ENCODE data around the gene CUL2. TPM values are rescaled to one million over a fixed set of nuclear protein-coding genes. Genes with fewer than 3 reads are reported as not detected.

Gene CUL2
- 24.9 TPM for polyA plus RNA-seq (2013, experiment 1 of 2)
- polyA plus RNA-seq (2013, experiment 2 of 2) = 26.1 TPM

DNA sequence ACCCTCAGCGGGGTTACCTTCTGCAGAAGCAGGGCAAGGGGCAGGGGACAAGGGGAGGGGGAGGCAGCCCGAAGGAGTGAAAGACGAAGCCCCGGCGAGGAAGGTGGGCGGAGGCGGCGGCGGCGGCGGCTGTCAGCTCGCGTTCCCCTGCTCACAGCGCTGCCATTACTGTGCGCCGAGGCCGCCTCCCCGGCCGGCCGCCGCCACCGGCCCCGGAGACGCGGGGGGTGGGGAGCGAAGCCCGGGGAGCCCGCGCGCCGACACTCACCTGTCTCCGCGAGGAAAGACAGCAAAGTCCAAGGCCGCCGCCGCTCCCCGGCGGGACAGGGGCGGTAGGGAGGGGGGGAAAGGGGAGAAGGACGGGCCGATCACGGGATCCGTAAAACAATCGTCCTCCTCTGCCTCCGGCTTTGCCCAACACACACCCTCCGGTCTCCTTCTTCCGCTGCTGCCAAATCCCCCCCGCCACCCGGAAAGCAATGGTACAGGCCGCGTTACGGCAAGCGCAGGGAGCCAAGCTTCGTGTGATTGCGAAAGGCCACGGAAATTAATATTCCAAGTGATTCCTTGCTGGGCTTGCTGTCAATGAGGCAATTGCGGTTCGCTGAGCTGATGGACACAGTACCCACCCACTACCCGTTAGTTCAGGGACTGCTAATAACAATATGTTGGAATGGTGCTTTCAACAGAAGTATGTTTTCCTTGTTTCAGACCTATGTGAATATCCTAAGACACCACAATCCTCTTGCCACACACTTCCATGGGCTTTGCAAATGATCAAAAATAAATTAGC, at the start of gene CUL2:
Gene CUL2, minus strand, starts transcription at position 180 of the 793 bp plus-strand sequence. CDS start 19,024 bp downstream, outside the sequence.
- Histone ChIP-seq H2AK5ac (ENCODE audit: low read depth, low read length) (peak within 1 kb of the TSS; percentile 63), H4K8ac (ENCODE audit: low read depth, low read length) (no peak within 1 kb of the TSS), H3K79me1 (ENCODE audit: low read depth, low read length) (peaks cover 14% of the 10 kb centered on the region), H2BK5ac (ENCODE audit: low read length) (peak within 1 kb of the TSS; percentile 93), H2BK15ac (ENCODE audit: low read length) (no peak within 1 kb of the TSS), H4K91ac (ENCODE audit: low read depth, low read length, poor library complexity) (no peak within 1 kb of the TSS), H3K14ac (ENCODE audit: low read length) (peak within 1 kb of the TSS; percentile 38), H3K4me2 (ENCODE audit: insufficient read depth, low read length, poor library complexity, severe bottlenecking) (peak within 1 kb of the TSS; percentile 69), H3K27ac (replicated peaks; ENCODE audit: low read length) (peak within 1 kb of the TSS; percentile 69), H3K4ac (ENCODE audit: low read length) (no peak within 1 kb of the TSS), H3K9me3 (replicated peaks in 1 of 2; ENCODE audit: control insufficient read depth in 2 of 2, insufficient read depth in 1 of 2, low read depth in 1 of 2, low read length in 2 of 2) (peaks cover 0 to 4% of the 10 kb centered on the region in 2 donors), H3K27me3 (ENCODE audit: control insufficient read depth in 3 of 3, insufficient read depth in 3 of 3, low read depth in 1 of 3, low read length in 3 of 3) (no peaks in the 10 kb centered on the region), H3K4me3 (ENCODE audit: low read length in 2 of 2) (peak within 1 kb of the TSS; percentile 85 to 91), H3K9ac (ENCODE audit: low read depth, low read length, poor library complexity) (peak within 1 kb of the TSS; percentile 96), H2BK120ac (ENCODE audit: low read depth, low read length) (peak within 1 kb of the TSS; percentile 67), H2AFZ (ENCODE audit: low read length) (peak within 1 kb of the TSS; percentile 96), H3K23ac (ENCODE audit: low read depth, low read length, poor library complexity) (peak within 1 kb of the TSS; percentile 57), H2BK12ac (ENCODE audit: low read length) (no peak within 1 kb of the TSS), H3K18ac (ENCODE audit: low read length) (peak within 1 kb of the TSS; percentile 95), H3K36me3 (replicated peaks in 1 of 2; ENCODE audit: control insufficient read depth in 2 of 2, insufficient read depth in 2 of 2, low read length in 2 of 2) (peaks cover 0 to 8% of the 10 kb centered on the region in 2 donors), H3K4me1 (ENCODE audit: control insufficient read depth in 2 of 2, insufficient read depth in 1 of 2, low read depth in 1 of 2, low read length in 2 of 2) (peaks cover 1 to 4% of the 10 kb centered on the region in 2 donors)
- no CpG with 5 or more reads among the region's 59 CpGs for WGBS, 2 donors (ENCODE audit: extremely low coverage in 2 of 2, insufficient read length in 2 of 2, insufficient replicate concordance in 1 of 2)
- DNase-seq (ENCODE audit: low spot score) = peak; percentile 86

DNA sequence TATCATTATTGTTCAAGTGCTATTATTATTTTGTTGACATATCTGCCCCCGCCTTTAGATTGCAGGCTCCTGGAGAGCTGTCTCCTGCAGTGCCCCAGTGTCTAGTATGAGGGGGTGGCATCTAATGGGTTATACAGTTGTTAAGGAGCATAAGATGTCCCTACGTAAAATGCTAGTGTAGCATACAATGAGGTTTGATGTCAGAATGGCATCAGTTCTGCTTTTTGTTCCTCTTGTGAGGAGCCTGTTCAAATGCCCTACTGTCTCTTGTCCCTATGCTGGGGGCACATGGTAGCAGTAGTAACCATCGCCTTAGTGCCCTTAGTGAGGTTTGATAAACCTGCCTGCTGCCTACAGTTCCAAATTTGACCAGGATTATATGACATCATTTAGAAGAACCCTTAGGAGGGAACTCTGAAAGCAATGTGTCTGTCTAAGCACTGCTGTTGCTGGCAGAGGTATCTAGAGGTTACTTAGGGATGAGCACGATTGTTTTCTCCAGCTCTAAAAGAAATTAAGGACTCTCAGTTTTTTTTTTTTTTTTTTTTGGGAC, 46.2 kb upstream of the CUL2 start:
- H4K91ac ChIP-seq (ENCODE audit: low read depth, low read length, poor library complexity) = no peak overlapping the region
- no peaks in the 10 kb centered on the region for H3K36me3 ChIP-seq (replicated peaks in 1 of 2; ENCODE audit: control insufficient read depth in 2 of 2, insufficient read depth in 2 of 2, low read length in 2 of 2)
- no peaks in the 10 kb centered on the region for H3K27me3 ChIP-seq (ENCODE audit: control insufficient read depth in 3 of 3, insufficient read depth in 3 of 3, low read depth in 1 of 3, low read length in 3 of 3)
- no CpG with 5 or more reads among the region's 4 CpGs for WGBS, 2 donors (ENCODE audit: extremely low coverage in 2 of 2, insufficient read length in 2 of 2, insufficient replicate concordance in 1 of 2)
- H3K14ac ChIP-seq (ENCODE audit: low read length) = no peak overlapping the region
- H3K79me1 ChIP-seq (ENCODE audit: low read depth, low read length) = peaks cover 4% of the 10 kb centered on the region
- no peak overlapping the region for H3K9ac ChIP-seq (ENCODE audit: low read depth, low read length, poor library complexity)
- H3K4me3 ChIP-seq (ENCODE audit: low read length in 2 of 2) = no peak overlapping the region
- H2BK5ac ChIP-seq (ENCODE audit: low read length) = no peak overlapping the region
- no peaks in the 10 kb centered on the region for H3K4me1 ChIP-seq (ENCODE audit: control insufficient read depth in 2 of 2, insufficient read depth in 1 of 2, low read depth in 1 of 2, low read length in 2 of 2)
- H4K8ac ChIP-seq (ENCODE audit: low read depth, low read length) = no peak overlapping the region
- no peak overlapping the region for H2BK120ac ChIP-seq (ENCODE audit: low read depth, low read length)
- no peak overlapping the region for H3K27ac ChIP-seq (replicated peaks; ENCODE audit: low read length)
- H2AFZ ChIP-seq (ENCODE audit: low read length) = no peak overlapping the region
- no peak overlapping the region for H3K4ac ChIP-seq (ENCODE audit: low read length)
- H2BK15ac ChIP-seq (ENCODE audit: low read length) = no peak overlapping the region
- H3K4me2 ChIP-seq (ENCODE audit: insufficient read depth, low read length, poor library complexity, severe bottlenecking) = no peak overlapping the region
- H3K23ac ChIP-seq (ENCODE audit: low read depth, low read length, poor library complexity) = no peak overlapping the region
- no peak for DNase-seq (ENCODE audit: low spot score)
- H2BK12ac ChIP-seq (ENCODE audit: low read length) = no peak overlapping the region
- no peaks in the 10 kb centered on the region for H3K9me3 ChIP-seq (replicated peaks in 1 of 2; ENCODE audit: control insufficient read depth in 2 of 2, insufficient read depth in 1 of 2, low read depth in 1 of 2, low read length in 2 of 2)
- no peak overlapping the region for H2AK5ac ChIP-seq (ENCODE audit: low read depth, low read length)
- H3K18ac ChIP-seq (ENCODE audit: low read length) = no peak overlapping the region

DNA sequence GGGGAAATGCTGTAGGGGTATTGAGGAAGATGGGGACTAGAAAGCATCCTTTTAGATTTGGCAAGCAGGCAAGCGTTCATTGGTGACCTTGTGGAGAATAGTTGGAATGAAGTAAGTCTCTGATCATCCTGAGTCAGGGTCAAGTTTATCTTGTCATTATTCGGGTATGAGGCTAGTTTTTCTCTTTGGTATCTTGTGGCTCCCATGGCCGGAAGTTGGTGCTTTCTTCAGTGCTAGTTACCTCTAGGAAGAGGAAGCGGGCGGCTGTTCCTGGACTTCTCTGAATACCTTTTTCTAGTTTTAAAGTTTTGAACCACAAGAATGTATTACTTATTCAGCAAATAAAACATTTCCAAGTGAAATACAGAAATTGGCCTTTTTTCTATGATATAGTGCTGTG, 45.7 kb upstream of the CUL2 start:
- H3K18ac ChIP-seq (ENCODE audit: low read length) = no peak overlapping the region
- no peak overlapping the region for H2AFZ ChIP-seq (ENCODE audit: low read length)
- H4K8ac ChIP-seq (ENCODE audit: low read depth, low read length) = no peak overlapping the region
- H3K4ac ChIP-seq (ENCODE audit: low read length) = no peak overlapping the region
- no peak overlapping the region for H3K27ac ChIP-seq (replicated peaks; ENCODE audit: low read length)
- peaks cover 4% of the 10 kb centered on the region for H3K79me1 ChIP-seq (ENCODE audit: low read depth, low read length)
- H2BK15ac ChIP-seq (ENCODE audit: low read length) = no peak overlapping the region
- H3K23ac ChIP-seq (ENCODE audit: low read depth, low read length, poor library complexity) = no peak overlapping the region
- no peak overlapping the region for H4K91ac ChIP-seq (ENCODE audit: low read depth, low read length, poor library complexity)
- H2BK5ac ChIP-seq (ENCODE audit: low read length) = no peak overlapping the region
- H3K4me3 ChIP-seq (ENCODE audit: low read length in 2 of 2) = no peak overlapping the region
- H3K4me1 ChIP-seq (ENCODE audit: control insufficient read depth in 2 of 2, insufficient read depth in 1 of 2, low read depth in 1 of 2, low read length in 2 of 2) = no peaks in the 10 kb centered on the region
- no peak overlapping the region for H3K9ac ChIP-seq (ENCODE audit: low read depth, low read length, poor library complexity)
- no peak overlapping the region for H2BK120ac ChIP-seq (ENCODE audit: low read depth, low read length)
- H2BK12ac ChIP-seq (ENCODE audit: low read length) = no peak overlapping the region
- H3K4me2 ChIP-seq (ENCODE audit: insufficient read depth, low read length, poor library complexity, severe bottlenecking) = no peak overlapping the region
- H3K27me3 ChIP-seq (ENCODE audit: control insufficient read depth in 3 of 3, insufficient read depth in 3 of 3, low read depth in 1 of 3, low read length in 3 of 3) = no peaks in the 10 kb centered on the region
- H3K36me3 ChIP-seq (replicated peaks in 1 of 2; ENCODE audit: control insufficient read depth in 2 of 2, insufficient read depth in 2 of 2, low read length in 2 of 2) = no peaks in the 10 kb centered on the region
- H2AK5ac ChIP-seq (ENCODE audit: low read depth, low read length) = no peak overlapping the region
- H3K14ac ChIP-seq (ENCODE audit: low read length) = no peak overlapping the region
- no peaks in the 10 kb centered on the region for H3K9me3 ChIP-seq (replicated peaks in 1 of 2; ENCODE audit: control insufficient read depth in 2 of 2, insufficient read depth in 1 of 2, low read depth in 1 of 2, low read length in 2 of 2)
- WGBS, 2 donors (ENCODE audit: extremely low coverage in 2 of 2, insufficient read length in 2 of 2, insufficient replicate concordance in 1 of 2) = no CpG with 5 or more reads among the region's 5 CpGs
- DNase-seq (ENCODE audit: low spot score) = no peak

DNA sequence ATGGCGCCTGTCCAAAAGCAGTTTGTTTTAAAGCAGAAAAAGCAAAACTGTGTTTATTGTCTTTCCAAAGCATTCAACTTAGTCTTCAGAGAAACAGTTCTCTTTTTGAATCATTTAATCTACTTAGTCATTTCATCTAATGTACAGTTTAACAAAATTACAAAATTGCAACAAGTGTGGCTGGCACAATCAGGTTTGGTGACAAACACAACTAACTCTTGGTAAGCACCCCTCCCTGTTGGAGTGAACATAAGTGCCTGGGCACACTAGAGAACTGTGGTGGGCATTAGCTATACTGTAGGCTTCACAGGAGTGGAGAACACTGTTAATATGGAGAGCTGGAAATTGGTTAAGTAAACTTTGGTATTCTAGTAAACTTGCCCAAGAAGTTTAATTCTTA, 43.4 kb upstream of the CUL2 start:
- Histone ChIP-seq H3K18ac (ENCODE audit: low read length) (no peak overlapping the region), H2AK5ac (ENCODE audit: low read depth, low read length) (no peak overlapping the region)
- no peak for DNase-seq (ENCODE audit: low spot score)

More for the DNA sequence above, 43.4 kb upstream of the CUL2 start:
- no peak overlapping the region for H2BK120ac ChIP-seq (ENCODE audit: low read depth, low read length)
- H3K4me1 ChIP-seq (ENCODE audit: control insufficient read depth in 2 of 2, insufficient read depth in 1 of 2, low read depth in 1 of 2, low read length in 2 of 2) = no peaks in the 10 kb centered on the region
- H3K27ac ChIP-seq (replicated peaks; ENCODE audit: low read length) = no peak overlapping the region
- no CpG with 5 or more reads among the region's 1 CpG for WGBS, 2 donors (ENCODE audit: extremely low coverage in 2 of 2, insufficient read length in 2 of 2, insufficient replicate concordance in 1 of 2)
- no peak overlapping the region for H4K91ac ChIP-seq (ENCODE audit: low read depth, low read length, poor library complexity)
- no peak overlapping the region for H2BK12ac ChIP-seq (ENCODE audit: low read length)
- no peak overlapping the region for H4K8ac ChIP-seq (ENCODE audit: low read depth, low read length)
- H2BK15ac ChIP-seq (ENCODE audit: low read length) = no peak overlapping the region
- H3K36me3 ChIP-seq (replicated peaks in 1 of 2; ENCODE audit: control insufficient read depth in 2 of 2, insufficient read depth in 2 of 2, low read length in 2 of 2) = no peaks in the 10 kb centered on the region
- no peak overlapping the region for H3K4me3 ChIP-seq (ENCODE audit: low read length in 2 of 2)
- no peak overlapping the region for H3K9ac ChIP-seq (ENCODE audit: low read depth, low read length, poor library complexity)
- H3K27me3 ChIP-seq (ENCODE audit: control insufficient read depth in 3 of 3, insufficient read depth in 3 of 3, low read depth in 1 of 3, low read length in 3 of 3) = no peaks in the 10 kb centered on the region
- H2AFZ ChIP-seq (ENCODE audit: low read length) = no peak overlapping the region
- no peaks in the 10 kb centered on the region for H3K9me3 ChIP-seq (replicated peaks in 1 of 2; ENCODE audit: control insufficient read depth in 2 of 2, insufficient read depth in 1 of 2, low read depth in 1 of 2, low read length in 2 of 2)
- peaks cover 4% of the 10 kb centered on the region for H3K79me1 ChIP-seq (ENCODE audit: low read depth, low read length)
- H3K4ac ChIP-seq (ENCODE audit: low read length) = no peak overlapping the region
- H3K14ac ChIP-seq (ENCODE audit: low read length) = no peak overlapping the region
- no peak overlapping the region for H3K4me2 ChIP-seq (ENCODE audit: insufficient read depth, low read length, poor library complexity, severe bottlenecking)
- no peak overlapping the region for H3K23ac ChIP-seq (ENCODE audit: low read depth, low read length, poor library complexity)
- no peak overlapping the region for H2BK5ac ChIP-seq (ENCODE audit: low read length)

Data from neuronal stem cell (in vitro differentiated cells).